GM18951 (cell line): ENCODE measurements around the gene PUM2.
"Not testable (repeated sequence)": the region's sequence is repeated elsewhere in the genome, so short reads cannot be mapped to it uniquely, and the experiment has no call there.

ENCODE experiments used
- POLR2A ChIP-seq: IDR thresholded peaks from 4 replicates; pipeline ENCODE4 v1.6.1; 2011; ENCODE audit warnings: mild to moderate bottlenecking; ENCODE audit not compliant: insufficient read length, insufficient read depth; ENCODE audit errors: extremely low read depth
- in situ Hi-C: fragments of 300-500 bp; cut with MboI; formaldehyde crosslinking; loops from one replicate; pipeline ENCODE4 v1.12.0; 2022; ENCODE audit warnings: low sequenced_read_pairs, mixed read lengths, inconsistent platforms; ENCODE audit not compliant: unreplicated experiment

PUM2 gene

DNA sequence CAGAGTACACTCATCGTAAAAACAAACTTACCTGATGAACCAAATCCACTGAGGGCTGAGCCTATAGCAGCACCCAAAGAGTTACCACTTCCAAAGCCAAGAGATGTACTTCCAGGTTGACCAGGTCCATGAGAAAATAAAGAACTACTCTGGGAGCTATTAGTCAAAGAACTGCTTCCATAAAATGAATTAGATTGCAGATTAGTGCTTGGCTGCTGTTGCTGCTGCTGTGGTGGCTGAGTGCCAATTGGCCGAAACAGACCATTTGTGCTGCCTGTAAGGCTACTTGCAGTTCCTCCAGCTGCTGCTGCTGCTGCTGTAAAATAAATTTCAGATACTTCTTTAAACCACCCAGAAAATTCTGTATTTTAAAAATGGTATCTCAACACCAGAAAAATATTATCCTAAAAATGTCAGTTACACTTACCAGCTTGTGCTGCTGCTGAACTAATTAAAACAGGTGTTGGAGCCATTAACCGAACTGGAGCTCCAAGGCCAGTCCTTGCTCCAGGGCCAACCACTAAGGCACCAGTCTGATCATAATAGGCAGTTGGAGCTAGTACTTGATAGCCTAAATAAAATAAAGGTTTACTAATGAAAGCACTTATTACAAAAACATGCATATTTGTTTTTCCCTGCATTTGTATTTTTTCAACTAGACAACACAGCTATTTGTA is 67.6 kb downstream of the PUM2 start:
- no peak for TF ChIP-seq POLR2A
- in situ Hi-C loops = no loop called here

- in situ Hi-C loops = no loop called here
- TF ChIP-seq POLR2A = no peak
Measured at GRCh38 chr2:20281876-20282275, 68.8 kb downstream of the PUM2 start.

DNA sequence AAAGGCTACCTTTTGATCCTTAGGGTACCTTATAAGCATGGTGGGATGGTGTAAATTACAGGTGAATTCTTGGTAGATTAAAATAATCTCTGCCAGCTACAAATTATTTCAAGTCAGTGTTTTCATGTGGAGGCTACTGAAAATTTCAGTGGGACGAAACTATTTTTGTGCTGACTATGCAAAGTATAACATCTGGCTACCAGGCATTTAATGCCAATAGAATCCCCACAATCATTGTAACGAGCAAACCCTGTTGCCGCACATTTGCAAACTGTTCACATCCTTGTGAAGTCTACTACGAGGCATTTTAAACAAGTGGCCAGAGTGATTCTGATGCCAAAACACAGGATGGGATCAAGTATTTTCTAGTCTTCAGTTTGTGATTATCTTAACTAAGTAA is 77.6 kb downstream of the PUM2 start:
- in situ Hi-C loops = no loop called here
- no peak for TF ChIP-seq POLR2A

- in situ Hi-C loops = not testable (repeated sequence)
Measured at GRCh38 chr2:20268317-20268716, 82.3 kb downstream of the PUM2 start.

DNA sequence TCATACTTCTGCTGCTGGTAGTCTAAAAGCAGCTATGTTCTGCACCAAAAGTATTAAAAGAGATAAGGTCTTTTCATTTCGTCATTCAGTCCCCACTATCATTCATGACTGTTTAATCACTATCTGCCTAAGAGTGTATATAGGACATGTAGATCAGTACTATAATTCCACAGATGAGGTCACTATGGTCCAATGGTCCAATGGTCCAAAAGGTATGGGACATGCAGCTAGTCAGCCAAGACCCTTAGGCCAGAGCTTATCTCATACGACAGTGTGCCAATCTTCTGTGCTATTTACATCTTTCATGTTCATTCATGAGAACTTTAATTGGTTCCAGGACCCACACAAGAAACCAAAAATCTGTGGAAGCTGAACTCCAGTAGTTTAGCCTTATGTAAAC is 83.1 kb downstream of the PUM2 start:
- in situ Hi-C loops = no loop called here
- TF ChIP-seq POLR2A = no peak

DNA sequence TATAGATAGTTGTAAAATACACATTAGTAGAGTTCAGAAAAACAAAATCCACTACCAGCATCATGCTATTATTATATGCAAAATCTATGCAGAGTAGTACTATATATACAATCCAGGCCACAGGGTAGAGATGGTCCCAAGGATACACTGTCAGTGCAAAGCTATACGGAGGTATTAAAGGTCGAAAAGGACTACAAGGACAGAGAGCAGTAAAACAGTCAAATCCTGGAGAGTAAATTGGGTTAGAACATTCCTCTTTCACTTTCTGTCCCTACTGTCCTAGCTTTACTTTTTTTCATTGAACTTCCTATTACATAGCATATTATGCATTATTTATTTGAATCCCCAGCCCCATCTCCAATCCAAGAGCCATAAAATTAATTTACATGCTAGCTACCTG is 86.0 kb downstream of the PUM2 start:
- no peak for TF ChIP-seq POLR2A
- in situ Hi-C loops = no loop called here

DNA sequence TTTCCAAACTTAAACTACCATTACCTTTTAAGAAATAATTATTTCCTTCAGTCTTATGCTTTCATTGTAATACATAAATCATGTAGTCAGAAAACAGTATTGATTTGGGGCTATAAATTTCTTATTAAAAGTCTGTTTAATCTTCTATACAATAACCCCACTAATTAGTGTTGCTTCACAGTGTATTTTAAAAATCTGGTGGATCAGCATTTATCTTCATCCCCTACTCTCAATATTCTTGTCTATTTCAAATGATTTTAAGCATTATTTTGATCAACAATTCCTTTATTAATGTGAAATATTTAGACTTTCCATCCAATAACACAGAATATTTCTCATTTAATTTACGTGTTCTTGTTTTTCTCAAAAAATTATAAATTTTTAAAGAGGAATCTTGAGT is 93.2 kb downstream of the PUM2 start:
- in situ Hi-C loops = no loop called here
- TF ChIP-seq POLR2A = no peak

DNA sequence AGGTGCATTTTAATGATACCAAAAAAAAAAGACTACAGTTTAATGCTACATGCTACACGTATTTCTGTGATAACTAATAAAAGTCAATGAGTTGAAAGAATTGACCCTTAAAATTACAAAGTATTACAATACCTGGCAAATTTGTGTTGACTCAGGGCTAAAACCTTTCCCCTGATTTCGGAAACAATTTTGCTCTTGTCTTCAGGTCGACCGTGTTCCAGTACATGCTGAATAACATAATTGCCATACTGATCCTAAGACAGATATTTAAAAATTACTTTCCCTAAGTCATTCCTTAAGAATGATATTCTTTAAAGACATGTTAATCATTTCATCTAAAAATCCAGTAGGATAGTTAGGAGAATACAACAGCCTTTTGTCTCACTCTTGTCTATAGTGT is 95.9 kb downstream of the PUM2 start:
- in situ Hi-C loops = no loop called here

GRCh38 chr2:20250436-20250835 is 100.2 kb downstream of the PUM2 start:
- in situ Hi-C loops = no loop called here

More for the DNA sequence above, 95.9 kb downstream of the PUM2 start:
- TF ChIP-seq POLR2A = no peak

DNA sequence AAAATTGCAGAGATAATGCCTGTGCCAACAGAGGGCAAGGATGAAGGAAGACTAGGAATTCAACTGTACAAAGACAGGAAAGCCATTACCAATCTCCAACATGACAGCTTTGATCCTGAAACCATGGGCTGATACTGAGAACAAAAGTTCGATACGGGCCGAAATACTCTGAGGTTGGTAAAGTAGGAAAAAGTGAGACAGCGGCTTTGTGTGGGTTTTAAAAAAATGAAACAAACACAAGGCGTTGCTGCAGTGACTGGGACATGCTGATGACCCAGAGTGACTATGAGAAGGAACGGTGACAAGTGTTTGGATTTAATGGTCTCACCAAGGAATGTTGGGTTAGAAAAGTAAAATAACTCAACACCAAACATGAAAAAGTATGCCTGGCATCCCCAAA is 101.5 kb downstream of the PUM2 start:
- no peak for TF ChIP-seq POLR2A
- in situ Hi-C loops = no loop called here

More at GRCh38 chr2:20250436-20250835, 100.2 kb downstream of the PUM2 start:
- TF ChIP-seq POLR2A = no peak

DNA sequence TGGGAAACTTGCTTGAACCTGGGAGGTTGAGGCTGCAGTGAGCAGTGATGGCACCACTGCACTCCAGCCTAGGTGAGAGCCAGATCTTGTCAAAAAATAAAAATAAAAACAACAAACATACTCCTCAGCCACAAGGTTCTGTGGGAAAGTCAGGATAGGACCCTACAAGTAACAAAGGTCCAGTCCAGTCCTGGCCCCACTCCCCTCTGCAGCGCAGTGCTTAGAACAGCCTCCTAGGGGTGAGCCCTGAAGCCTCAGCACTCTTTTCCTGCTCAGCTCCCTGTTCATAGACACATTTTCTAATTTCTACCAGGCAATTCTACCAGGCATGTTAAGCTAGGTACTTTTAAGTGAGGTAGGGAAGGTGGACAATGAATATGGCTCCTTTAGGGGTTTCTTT is 103.6 kb downstream of the PUM2 start:
- in situ Hi-C loops = no loop called here
- peak; percentile 16 for TF ChIP-seq POLR2A

- in situ Hi-C loops = not testable (repeated sequence)
Measured at GRCh38 chr2:20243637-20244036, 107.0 kb downstream of the PUM2 start.

DNA sequence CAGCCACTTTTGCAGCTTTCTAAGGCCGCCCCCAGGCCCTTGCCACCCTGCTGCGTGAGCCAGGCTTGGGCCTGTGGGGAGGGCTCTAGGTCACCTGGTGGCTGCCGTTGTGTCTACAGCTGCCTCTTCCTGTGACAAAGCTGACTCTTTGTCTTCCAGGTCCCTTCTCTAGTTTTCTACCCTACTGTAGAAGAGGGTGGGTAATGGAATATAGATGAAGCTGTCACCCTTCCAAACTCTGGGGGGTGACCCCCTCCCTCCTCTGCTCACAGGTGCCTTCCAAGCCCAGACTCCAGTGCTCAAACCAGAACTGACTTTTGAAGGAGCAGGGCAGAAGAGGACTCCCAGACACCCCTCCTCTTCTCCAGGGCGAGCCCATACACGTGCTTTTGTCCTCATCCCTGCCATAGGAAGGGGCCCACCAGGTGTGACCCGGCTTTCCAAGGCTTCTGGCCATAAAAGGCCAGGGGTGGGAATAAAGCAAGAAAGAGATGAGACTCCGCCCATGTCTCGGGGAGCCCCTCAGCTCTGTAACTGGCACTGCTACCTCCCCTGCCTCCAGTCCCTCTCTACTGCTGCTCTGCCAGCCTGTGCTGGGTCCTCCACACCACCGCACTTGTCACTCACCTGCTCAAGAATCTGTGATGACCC is 107.8 kb downstream of the PUM2 start:
- in situ Hi-C loops = no loop called here
- no peak for TF ChIP-seq POLR2A

DNA sequence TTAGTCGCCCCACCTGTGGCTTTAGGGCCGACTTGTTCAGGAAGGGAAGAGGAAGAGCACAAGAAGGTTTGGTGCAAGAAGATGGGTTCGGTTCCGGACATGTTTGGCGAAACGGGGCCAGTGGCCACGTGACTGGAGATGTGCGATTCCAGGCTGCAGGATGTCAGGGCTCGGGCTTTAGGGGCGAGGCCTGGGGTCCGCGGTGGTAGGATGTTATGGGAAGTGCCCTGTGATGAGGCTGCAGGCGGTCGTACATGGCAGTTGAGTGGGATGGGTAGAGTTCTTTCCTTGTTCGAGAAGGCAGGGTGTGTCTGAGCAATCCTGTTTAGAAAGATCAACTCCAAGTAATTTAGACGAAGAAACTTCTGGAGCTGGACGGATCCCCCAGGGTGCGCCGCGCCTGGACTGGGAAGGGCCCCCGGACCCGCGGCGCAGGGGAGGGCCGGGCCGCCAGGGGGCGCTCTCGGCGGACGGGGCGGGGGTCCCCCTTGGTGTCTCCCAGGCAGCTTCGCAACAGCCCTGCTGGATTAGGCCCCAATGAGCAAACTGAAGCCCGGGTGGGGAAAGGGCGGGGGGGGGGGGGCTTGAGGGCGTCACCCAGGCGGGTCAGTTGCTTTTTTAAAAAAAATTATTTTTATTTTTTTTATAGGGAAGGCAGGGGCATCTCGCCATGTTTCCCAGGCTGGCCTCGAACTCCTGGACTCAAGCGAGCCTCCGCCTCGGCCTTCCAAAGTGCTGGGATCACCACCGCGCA is 108.5 kb downstream of the PUM2 start:
- in situ Hi-C loops = no loop called here
- TF ChIP-seq POLR2A = no peak

GRCh38 chr2:20240291-20240690 is 110.4 kb downstream of the PUM2 start:
- in situ Hi-C loops = not testable (repeated sequence)
